Breast epithelium (tissue), 3 donors: ENCODE measurements around the gene IQGAP2.

Source experiments
- CTCF ChIP-seq, 3 donors: fragments of 450-650 bp; IDR thresholded peaks; one replicate each; pipeline ENCODE4 v1.5.1; 2016 to 2017; ENCODE audit warnings: antibody characterized with exemption in 3 of 3, mild to moderate bottlenecking in 3 of 3, moderate library complexity in 3 of 3
- POLR2A ChIP-seq: fragments of 450-650 bp; IDR thresholded peaks from one replicate; pipeline ENCODE4 v1.6.1; 2016; ENCODE audit warnings: antibody characterized with exemption, mild to moderate bottlenecking, moderate library complexity

GRCh38 chr5:76445830-76446229 is 42.7 kb downstream of the IQGAP2 start:
- no peak for TF ChIP-seq CTCF (IDR thresholded peaks at IDR 0.05)
- TF ChIP-seq POLR2A = no peak
